ENCODE measurements around the gene TNC.

TNC gene

DNA sequence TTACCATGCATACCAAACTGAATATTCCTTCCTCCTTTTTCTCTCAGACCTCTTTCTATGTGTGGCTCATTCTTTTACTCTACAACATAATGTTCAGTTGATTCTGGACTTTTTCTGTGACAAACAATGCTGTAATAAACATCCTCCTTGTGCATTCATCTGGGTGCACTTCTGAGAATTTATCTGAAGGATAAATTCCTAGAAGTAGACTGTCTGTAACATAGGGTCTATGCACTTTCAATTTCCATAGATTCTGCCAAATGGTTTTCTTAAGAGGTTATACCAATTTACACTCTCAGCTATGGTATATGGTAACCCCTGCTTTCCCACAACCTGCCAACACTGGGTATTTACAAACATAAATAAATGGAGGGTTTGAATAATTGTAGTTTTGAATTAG, 24.1 kb upstream of the TNC start:
- Histone ChIP-seq H2AK5ac (ENCODE audit: low read length, severe bottlenecking) (no peak overlapping the region), H3K4me1 (ENCODE audit: control insufficient read depth, insufficient read depth, low read depth, low read length) (no peaks in the 10 kb centered on the region), H4K8ac (ENCODE audit: low read length) (no peak overlapping the region), H3K4me2 (ENCODE audit: low read length, poor library complexity, severe bottlenecking) (no peak overlapping the region), H2BK5ac (ENCODE audit: low read depth, low read length, poor library complexity, severe bottlenecking) (no peak overlapping the region), H3K79me1 (replicated peaks; ENCODE audit: low read length, poor library complexity, severe bottlenecking) (no peaks in the 10 kb centered on the region), H3K18ac (ENCODE audit: low read depth in 1 of 2, low read length in 2 of 2) (no peak overlapping the region), H3K14ac (ENCODE audit: low read length in 2 of 2) (no peak overlapping the region), H4K91ac (ENCODE audit: low read length) (no peak overlapping the region), H2BK12ac (ENCODE audit: low read length in 2 of 2) (no peak overlapping the region), H2BK15ac (ENCODE audit: low read depth, poor library complexity, severe bottlenecking) (no peak overlapping the region), H3K27me3 (ENCODE audit: control insufficient read depth in 1 of 2, insufficient read depth in 1 of 2, low read length in 2 of 2) (no peaks in the 10 kb centered on the region), H3K9me3 (ENCODE audit: control insufficient read depth, low read length) (peaks cover 5% of the 10 kb centered on the region), H3K36me3 (ENCODE audit: control insufficient read depth in 1 of 2, insufficient read depth in 2 of 2, low read depth in 1 of 2, low read length in 2 of 2) (no peaks in the 10 kb centered on the region), H2BK120ac (ENCODE audit: low read depth, low read length) (no peak overlapping the region), H3K4ac (ENCODE audit: low read depth in 1 of 2, low read length in 2 of 2) (no peak overlapping the region), H3K9ac (ENCODE audit: low read length) (no peak overlapping the region), H3K4me3 (ENCODE audit: insufficient read depth in 1 of 2, low read depth in 1 of 2, low read length in 2 of 2) (no peak overlapping the region), H2AFZ (ENCODE audit: low read depth, low read length) (no peak overlapping the region), H3K23ac (ENCODE audit: low read length in 2 of 2) (no peak overlapping the region), H3K27ac (ENCODE audit: low read length, poor library complexity, severe bottlenecking) (no peak overlapping the region)
- no peak for DNase-seq

DNA sequence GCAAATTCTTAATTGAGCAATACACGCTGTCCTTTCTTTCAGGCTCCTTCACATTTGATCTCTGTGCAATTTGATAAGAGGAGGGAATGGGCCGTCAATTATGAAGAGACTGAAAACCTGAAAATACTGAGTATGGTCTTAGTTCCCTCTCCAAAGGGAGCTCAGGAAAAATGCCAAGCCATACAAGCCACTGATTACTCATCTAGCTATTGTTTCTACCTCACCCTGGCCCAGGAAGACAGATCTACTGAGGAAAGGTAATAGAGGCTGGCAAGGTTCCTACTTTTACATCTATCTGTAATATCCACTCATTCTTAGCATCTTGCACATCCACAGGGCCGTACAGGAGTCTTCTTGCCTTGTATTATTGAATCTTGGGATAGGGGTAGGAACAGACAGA, 23.7 kb upstream of the TNC start:
- no peak overlapping the region for H2BK12ac ChIP-seq (ENCODE audit: low read length in 2 of 2)
- no peak for DNase-seq
- no peak overlapping the region for H2AK5ac ChIP-seq (ENCODE audit: low read length, severe bottlenecking)
- no peaks in the 10 kb centered on the region for H3K4me1 ChIP-seq (ENCODE audit: control insufficient read depth, insufficient read depth, low read depth, low read length)
- no peak overlapping the region for H2BK15ac ChIP-seq (ENCODE audit: low read depth, poor library complexity, severe bottlenecking)
- H3K4ac ChIP-seq (ENCODE audit: low read depth in 1 of 2, low read length in 2 of 2), result no peak overlapping the region
- no peak overlapping the region for H3K23ac ChIP-seq (ENCODE audit: low read length in 2 of 2)
- H3K9me3 ChIP-seq (ENCODE audit: control insufficient read depth, low read length), result peaks cover 5% of the 10 kb centered on the region
- no peak overlapping the region for H2BK120ac ChIP-seq (ENCODE audit: low read depth, low read length)
- H2BK5ac ChIP-seq (ENCODE audit: low read depth, low read length, poor library complexity, severe bottlenecking), result no peak overlapping the region
- no peak overlapping the region for H3K18ac ChIP-seq (ENCODE audit: low read depth in 1 of 2, low read length in 2 of 2)
- no peak overlapping the region for H4K8ac ChIP-seq (ENCODE audit: low read length)
- no peaks in the 10 kb centered on the region for H3K79me1 ChIP-seq (replicated peaks; ENCODE audit: low read length, poor library complexity, severe bottlenecking)
- no CpG with 5 or more reads among the region's 3 CpGs for WGBS
- H3K4me2 ChIP-seq (ENCODE audit: low read length, poor library complexity, severe bottlenecking), result no peak overlapping the region
- no peak overlapping the region for H3K27ac ChIP-seq (ENCODE audit: low read length, poor library complexity, severe bottlenecking)
- no peaks in the 10 kb centered on the region for H3K27me3 ChIP-seq (ENCODE audit: control insufficient read depth in 1 of 2, insufficient read depth in 1 of 2, low read length in 2 of 2)
- no peak overlapping the region for H3K4me3 ChIP-seq (ENCODE audit: insufficient read depth in 1 of 2, low read depth in 1 of 2, low read length in 2 of 2)
- no peak overlapping the region for H3K9ac ChIP-seq (ENCODE audit: low read length)
- no peak overlapping the region for H4K91ac ChIP-seq (ENCODE audit: low read length)
- H3K14ac ChIP-seq (ENCODE audit: low read length in 2 of 2), result no peak overlapping the region
- H3K36me3 ChIP-seq (ENCODE audit: control insufficient read depth in 1 of 2, insufficient read depth in 2 of 2, low read depth in 1 of 2, low read length in 2 of 2), result no peaks in the 10 kb centered on the region
- no peak overlapping the region for H2AFZ ChIP-seq (ENCODE audit: low read depth, low read length)

DNA sequence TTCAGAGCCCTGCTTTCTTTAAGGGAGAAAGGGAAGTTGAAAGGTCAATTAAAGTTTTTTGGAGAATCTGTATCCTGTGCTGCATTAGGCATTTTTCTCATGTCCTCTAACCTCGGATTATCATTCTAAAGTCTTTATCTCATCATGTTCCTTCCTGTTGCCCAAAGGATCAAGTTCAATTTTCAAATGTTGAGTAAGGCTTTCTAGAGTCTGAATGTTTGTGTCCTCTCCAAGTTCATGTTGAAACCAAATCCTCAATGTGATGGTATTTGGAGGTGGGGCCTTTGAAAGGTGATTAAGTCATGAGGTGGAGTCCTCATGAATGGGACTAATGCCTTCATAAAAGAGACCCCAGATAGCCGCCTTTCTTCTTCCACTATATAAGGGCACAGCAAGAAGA, 20.2 kb upstream of the TNC start:
- Histone ChIP-seq H2BK5ac (ENCODE audit: low read depth, low read length, poor library complexity, severe bottlenecking) (no peak overlapping the region), H4K8ac (ENCODE audit: low read length) (no peak overlapping the region), H3K27ac (ENCODE audit: low read length, poor library complexity, severe bottlenecking) (no peak overlapping the region), H3K14ac (ENCODE audit: low read length in 2 of 2) (no peak overlapping the region), H2AK5ac (ENCODE audit: low read length, severe bottlenecking) (no peak overlapping the region), H3K9ac (ENCODE audit: low read length) (no peak overlapping the region), H3K4ac (ENCODE audit: low read depth in 1 of 2, low read length in 2 of 2) (no peak overlapping the region), H3K23ac (ENCODE audit: low read length in 2 of 2) (no peak overlapping the region), H2AFZ (ENCODE audit: low read depth, low read length) (no peak overlapping the region), H3K27me3 (ENCODE audit: control insufficient read depth in 1 of 2, insufficient read depth in 1 of 2, low read length in 2 of 2) (no peaks in the 10 kb centered on the region), H2BK15ac (ENCODE audit: low read depth, poor library complexity, severe bottlenecking) (no peak overlapping the region), H3K4me3 (ENCODE audit: insufficient read depth in 1 of 2, low read depth in 1 of 2, low read length in 2 of 2) (no peak overlapping the region), H4K91ac (ENCODE audit: low read length) (no peak overlapping the region), H3K18ac (ENCODE audit: low read depth in 1 of 2, low read length in 2 of 2) (no peak overlapping the region), H3K4me2 (ENCODE audit: low read length, poor library complexity, severe bottlenecking) (no peak overlapping the region), H3K36me3 (ENCODE audit: control insufficient read depth in 1 of 2, insufficient read depth in 2 of 2, low read depth in 1 of 2, low read length in 2 of 2) (no peaks in the 10 kb centered on the region), H3K79me1 (replicated peaks; ENCODE audit: low read length, poor library complexity, severe bottlenecking) (no peaks in the 10 kb centered on the region), H3K4me1 (ENCODE audit: control insufficient read depth, insufficient read depth, low read depth, low read length) (no peaks in the 10 kb centered on the region), H2BK12ac (ENCODE audit: low read length in 2 of 2) (no peak overlapping the region), H3K9me3 (ENCODE audit: control insufficient read depth, low read length) (peaks cover 5% of the 10 kb centered on the region), H2BK120ac (ENCODE audit: low read depth, low read length) (no peak overlapping the region)
- WGBS, result 100% methylated on average over 1 of the region's 2 CpGs
- no peak for DNase-seq

DNA sequence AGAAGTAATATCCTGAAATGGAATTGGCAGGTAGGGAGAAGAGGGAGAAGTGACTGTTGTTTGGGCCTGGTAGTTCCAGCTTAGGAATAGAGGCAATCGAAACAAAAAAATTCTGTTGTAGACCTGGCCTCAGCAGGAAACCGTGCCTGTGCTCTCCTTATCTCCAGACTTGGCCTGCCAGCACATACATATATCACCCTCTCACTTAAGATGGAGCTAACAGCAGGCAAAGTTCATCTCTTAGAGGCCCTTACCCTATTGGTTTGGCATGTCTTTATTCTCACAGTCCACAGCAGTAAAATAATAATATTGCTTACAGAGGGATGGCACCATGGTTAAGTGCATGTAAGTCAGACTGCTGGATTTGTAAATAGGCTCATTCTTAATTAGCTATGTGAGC, 19.6 kb upstream of the TNC start:
- Histone ChIP-seq H3K4me1 (ENCODE audit: control insufficient read depth, insufficient read depth, low read depth, low read length) (peaks cover 4% of the 10 kb centered on the region), H3K9ac (ENCODE audit: low read length) (no peak overlapping the region), H2BK120ac (ENCODE audit: low read depth, low read length) (no peak overlapping the region), H3K23ac (ENCODE audit: low read length in 2 of 2) (no peak overlapping the region), H2BK12ac (ENCODE audit: low read length in 2 of 2) (no peak overlapping the region), H3K27ac (ENCODE audit: low read length, poor library complexity, severe bottlenecking) (no peak overlapping the region), H3K79me1 (replicated peaks; ENCODE audit: low read length, poor library complexity, severe bottlenecking) (no peaks in the 10 kb centered on the region), H3K4me2 (ENCODE audit: low read length, poor library complexity, severe bottlenecking) (no peak overlapping the region), H3K14ac (ENCODE audit: low read length in 2 of 2) (no peak overlapping the region), H3K27me3 (ENCODE audit: control insufficient read depth in 1 of 2, insufficient read depth in 1 of 2, low read length in 2 of 2) (no peaks in the 10 kb centered on the region), H2AK5ac (ENCODE audit: low read length, severe bottlenecking) (peak overlapping the region; percentile 7), H2BK5ac (ENCODE audit: low read depth, low read length, poor library complexity, severe bottlenecking) (no peak overlapping the region), H2BK15ac (ENCODE audit: low read depth, poor library complexity, severe bottlenecking) (no peak overlapping the region), H2AFZ (ENCODE audit: low read depth, low read length) (no peak overlapping the region), H4K91ac (ENCODE audit: low read length) (no peak overlapping the region), H3K18ac (ENCODE audit: low read depth in 1 of 2, low read length in 2 of 2) (no peak overlapping the region), H3K36me3 (ENCODE audit: control insufficient read depth in 1 of 2, insufficient read depth in 2 of 2, low read depth in 1 of 2, low read length in 2 of 2) (no peaks in the 10 kb centered on the region), H3K4me3 (ENCODE audit: insufficient read depth in 1 of 2, low read depth in 1 of 2, low read length in 2 of 2) (no peak overlapping the region), H3K4ac (ENCODE audit: low read depth in 1 of 2, low read length in 2 of 2) (no peak overlapping the region), H4K8ac (ENCODE audit: low read length) (no peak overlapping the region), H3K9me3 (ENCODE audit: control insufficient read depth, low read length) (peaks cover 5% of the 10 kb centered on the region)
- DNase-seq, result no peak
- WGBS, result 31% methylated on average over 2 of the region's 2 CpGs
